GM04503 (cell line): Measurements from ENCODE around the gene FAM83E.

ENCODE experiments used
- DNase-seq: peaks from one replicate; pipeline ENCODE4 v3.0.0-alpha.2; 2012; ENCODE audit warnings: low read depth

FAM83E gene

DNA sequence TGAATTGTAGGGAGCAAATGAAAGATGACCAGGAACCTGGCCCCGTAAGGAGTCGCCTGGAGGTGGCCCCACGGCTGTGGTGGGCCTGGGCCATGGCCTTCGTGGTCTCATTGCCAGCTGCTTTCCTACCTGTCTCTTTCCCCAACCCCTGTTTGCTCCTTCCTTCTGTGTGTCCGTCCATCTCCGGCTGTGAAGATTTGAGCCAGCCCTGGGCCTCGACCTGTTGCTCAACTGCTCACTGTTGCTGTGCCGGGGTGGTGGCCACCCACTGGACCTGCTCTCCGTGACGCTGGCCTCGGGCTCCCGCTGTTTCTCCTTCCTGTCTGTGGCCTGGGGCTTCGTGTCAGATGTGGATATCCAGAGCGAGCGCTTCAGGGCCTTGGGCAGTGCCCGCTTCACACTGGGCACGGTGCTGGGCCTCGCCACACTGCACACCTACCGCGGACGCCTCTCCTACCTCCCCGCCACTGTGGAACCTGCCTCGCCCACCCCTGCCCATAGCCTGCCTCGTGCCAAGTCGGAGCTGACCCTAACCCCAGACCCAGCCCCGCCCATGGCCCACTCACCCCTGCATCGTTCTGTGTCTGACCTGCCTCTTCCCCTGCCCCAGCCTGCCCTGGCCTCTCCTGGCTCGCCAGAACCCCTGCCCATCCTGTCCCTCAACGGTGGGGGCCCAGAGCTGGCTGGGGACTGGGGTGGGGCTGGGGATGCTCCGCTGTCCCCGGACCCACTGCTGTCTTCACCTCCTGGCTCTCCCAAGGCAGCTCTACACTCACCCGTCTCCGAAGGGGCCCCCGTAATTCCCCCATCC lies 13.8 kb upstream of the FAM83E start:
- DNase-seq, result no peak

DNA sequence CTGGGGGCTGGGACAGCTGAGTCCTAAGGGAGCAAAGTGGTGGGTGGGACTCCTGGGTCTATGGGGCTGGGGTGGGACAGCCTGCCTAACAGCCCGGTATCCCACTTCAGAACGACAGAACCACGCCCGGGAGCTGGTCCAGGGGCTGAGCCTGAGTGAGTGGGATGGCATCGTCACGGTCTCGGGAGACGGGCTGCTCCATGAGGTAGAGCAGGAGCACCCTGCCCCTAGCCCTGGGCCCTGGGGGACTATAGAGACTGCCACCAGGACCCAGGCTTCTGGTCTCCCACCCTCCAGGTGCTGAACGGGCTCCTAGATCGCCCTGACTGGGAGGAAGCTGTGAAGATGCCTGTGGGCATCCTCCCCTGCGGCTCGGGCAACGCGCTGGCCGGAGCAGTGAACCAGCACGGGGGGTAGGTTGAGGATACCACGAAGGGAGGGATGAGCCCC lies 13.0 kb upstream of the FAM83E start:
- no peak for DNase-seq

DNA sequence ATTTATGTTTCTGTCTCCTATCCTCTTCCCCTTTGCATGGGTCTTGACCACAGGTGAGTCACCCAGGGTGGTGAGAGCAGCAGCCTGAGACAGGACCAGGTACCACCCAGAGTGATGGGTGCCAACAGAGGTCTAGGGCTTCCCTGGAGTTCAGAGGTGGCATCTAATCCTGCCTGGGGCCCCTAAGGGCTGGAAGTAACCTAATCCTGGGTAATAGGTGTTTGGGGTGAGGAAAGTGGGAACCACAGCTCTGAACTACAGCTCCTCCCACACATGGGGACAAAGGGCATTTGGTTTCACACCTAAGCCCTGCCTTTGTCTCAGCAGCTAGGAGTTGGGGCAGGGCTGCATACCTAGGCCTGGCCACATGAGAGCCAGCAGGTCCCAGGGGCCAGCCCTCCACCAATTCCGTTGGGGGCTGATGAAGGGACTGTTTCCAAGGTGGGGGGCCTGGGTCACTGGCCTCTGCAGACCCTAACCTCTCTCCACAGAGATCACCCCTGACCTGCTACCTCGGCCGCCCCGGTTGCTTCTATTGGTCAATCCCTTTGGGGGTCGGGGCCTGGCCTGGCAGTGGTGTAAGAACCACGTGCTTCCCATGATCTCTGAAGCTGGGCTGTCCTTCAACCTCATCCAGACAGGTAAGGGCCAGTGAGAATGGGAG lies 12.5 kb upstream of the FAM83E start:
- DNase-seq, result no peak

DNA sequence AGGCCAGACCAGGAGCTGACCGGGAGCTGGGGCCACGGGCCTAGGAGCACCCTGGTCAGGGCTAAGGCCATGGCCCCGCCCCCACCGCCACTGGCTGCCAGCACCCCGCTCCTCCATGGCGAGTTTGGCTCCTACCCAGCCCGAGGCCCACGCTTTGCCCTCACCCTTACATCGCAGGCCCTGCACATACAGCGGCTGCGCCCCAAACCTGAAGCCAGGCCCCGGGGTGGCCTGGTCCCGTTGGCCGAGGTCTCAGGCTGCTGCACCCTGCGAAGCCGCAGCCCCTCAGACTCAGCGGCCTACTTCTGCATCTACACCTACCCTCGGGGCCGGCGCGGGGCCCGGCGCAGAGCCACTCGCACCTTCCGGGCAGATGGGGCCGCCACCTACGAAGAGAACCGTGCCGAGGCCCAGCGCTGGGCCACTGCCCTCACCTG lies 11.0 kb upstream of the FAM83E start:
- no peak for DNase-seq

DNA sequence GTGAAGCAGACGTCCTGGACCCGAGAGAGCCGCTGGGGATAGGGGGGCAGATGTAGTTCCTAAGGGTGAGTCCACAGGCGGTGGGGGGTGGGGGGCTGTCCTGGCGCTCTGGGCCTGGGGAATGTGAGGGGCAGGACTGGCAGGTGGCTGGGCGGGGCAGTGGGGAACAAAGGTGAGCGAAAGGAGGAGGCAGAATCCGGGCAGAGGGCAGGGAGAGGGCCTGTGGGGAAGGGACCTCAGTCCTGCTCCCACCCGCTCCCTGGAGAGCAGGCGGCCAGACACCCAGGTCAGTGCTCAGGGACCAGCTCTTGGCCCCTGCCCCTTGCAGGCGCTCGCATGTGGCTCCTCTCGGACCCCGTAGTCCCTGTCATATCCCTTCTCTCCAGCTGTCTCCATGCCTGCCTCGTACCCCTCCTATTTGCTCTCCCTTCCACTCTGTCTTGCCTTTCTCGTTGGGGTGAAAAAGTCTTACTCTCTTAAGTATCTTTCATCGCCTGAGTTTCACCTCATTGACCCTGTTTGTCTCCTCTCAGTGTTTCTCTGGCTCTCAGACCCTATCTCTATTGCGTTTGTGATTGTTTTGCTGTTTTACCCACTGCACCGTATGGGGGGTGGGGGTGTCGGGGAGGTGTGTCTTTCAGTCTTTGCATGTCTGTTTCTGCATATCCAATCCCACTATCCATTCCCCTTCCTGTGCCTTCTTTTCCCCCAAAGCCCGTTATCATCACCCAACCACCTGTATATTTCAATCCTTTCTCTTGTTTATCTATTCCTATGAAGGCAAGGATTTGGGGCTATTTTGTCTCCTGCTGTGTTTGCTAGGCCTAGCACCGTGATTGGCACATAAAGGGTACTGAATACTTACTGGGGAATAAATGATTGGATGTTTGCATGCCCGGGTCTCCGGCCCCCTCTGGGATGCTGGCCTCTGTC lies 10.2 kb upstream of the FAM83E start:
- DNase-seq, result no peak

DNA sequence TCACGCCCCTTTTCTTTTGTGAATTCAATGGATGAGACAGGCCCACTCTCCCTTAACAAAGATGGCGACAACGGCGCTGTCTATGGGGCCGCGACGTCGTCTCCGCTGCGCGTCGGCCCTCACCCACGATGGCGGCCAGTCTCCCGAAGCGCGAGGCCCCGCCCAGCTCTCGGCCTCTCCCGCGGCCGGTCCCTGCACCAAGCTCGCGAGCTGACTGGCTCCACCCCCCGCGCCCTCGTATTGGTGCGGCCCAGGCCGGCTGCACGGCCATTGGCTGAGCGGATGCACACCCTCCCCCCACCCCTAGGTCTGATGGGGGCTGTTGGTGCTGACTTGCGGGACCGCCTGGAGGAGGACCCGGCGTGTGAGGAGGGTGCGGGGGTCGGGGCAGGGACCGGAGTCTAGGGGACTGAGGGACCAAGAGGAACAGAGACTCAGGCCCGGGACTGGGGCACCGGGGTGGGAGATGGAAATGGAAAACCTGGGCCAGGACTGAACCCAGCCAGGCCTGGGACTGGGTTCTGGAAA lies 9.3 kb upstream of the FAM83E start:
- peak; percentile 80 for DNase-seq

DNA sequence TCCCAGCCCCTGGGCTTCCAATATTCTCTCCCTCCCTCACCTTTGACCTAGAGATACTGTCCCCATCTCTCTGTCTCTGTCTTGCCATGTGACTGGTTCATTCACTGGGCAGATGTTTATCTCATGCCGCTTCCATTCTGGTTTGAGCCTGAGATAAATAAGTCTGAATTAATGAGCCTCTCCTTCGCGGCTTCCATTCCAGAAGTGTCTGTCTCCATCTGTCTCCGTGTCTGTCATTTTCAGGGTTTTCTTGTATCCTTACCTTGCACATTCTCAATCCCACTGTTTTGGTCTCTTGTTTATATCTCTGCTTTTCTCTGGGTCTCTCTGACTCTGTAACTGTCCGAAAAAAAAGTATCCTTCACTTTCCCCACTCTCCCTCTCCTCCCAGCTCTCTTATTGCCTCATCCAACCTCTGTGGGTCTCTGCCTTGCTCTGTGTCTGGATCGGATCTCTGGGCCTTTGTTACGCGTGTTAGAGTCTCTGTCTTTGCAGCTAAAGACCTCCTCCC lies 8.7 kb upstream of the FAM83E start:
- DNase-seq, result no peak

DNA sequence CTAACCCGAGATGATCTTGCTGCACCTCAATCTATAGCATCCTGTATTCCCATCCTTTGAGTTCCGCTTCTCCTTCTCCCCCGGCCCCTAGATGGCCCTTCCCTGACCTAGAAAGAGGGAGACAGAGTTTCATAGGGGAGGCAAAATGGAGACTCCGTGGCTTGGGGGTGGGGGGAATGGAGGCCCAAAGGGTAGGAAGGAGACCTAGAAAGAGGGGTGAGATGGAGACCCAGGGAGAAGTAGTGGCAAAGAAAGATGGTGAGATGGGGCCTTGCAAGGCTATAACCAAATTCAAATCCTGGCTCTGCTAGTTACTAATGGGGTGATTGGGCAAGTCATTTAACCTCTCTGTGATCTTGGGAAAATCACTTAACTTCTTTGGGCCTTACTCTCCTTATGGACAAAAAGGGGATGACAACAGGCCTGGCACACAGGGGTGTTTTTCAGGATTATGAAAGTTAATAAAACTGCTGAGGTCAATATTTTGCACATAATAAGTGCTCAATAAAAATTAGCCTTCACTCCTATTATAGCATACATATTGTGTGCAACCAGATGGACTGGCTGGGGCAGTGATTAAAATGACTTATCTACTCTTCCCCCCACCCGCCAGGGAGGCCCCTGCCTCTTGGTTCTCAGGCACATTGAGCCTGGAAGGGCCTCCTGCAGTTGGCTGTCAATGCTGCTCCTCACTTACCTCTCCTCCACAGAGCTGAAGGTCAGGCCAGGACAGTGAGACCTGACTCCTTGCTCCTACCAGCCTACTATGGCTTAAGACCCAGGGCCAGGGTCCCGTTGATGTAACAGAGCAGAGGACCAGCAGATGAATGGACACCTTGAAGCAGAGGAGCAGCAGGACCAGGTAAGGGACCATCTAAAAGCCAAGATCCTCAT lies 5.1 kb upstream of the FAM83E start:
- DNase-seq, result no peak

DNA sequence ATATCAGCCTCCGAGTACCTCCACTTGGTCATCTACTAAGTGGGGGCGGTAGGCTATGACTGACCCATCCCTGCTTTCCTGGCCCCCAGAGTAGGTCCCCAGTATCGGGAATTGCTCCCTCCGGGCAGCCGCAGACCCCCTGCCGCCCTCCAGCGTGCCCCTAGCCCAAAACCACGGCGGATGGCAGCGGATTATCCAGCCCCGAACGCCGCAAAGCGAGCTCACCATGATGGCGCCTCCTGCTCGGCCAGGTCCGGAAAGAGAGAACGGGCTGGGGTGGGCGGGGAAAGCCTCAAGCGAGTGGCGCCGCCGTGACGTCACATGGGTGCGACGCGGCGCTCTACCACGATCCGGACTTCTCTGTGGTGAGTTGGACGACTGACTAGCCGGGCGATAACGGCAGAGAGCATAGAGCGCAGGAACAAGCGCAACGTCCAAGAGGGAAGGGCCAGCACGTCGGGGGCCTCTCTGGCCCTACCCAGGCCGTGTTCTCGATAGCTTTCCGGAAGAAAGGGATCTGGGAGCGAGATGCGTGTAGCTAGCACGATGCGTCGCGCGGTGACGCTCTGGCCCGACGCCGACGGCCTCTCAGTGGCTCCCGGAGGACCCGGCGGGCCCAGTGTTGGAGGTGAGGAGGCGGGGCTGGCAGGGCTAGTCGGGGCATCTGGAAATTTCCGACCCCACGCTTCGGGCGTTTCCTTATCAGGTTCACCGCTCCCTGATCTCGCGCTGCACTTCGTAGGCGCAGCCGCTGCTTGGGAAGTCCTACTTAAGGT lies 4.2 kb upstream of the FAM83E start, which contains the start of the genes RPL18 and SPHK2:
Gene RPL18, minus strand, starts transcription at position 263 of the 776 bp plus-strand sequence. Its CDS starts 35 bp downstream, at position 228.
Gene SPHK2, plus strand, starts transcription at position 591 of the 776 bp plus-strand sequence. CDS start 1,009 bp downstream, outside the sequence.
- DNase-seq, result peak; percentile 99

DNA sequence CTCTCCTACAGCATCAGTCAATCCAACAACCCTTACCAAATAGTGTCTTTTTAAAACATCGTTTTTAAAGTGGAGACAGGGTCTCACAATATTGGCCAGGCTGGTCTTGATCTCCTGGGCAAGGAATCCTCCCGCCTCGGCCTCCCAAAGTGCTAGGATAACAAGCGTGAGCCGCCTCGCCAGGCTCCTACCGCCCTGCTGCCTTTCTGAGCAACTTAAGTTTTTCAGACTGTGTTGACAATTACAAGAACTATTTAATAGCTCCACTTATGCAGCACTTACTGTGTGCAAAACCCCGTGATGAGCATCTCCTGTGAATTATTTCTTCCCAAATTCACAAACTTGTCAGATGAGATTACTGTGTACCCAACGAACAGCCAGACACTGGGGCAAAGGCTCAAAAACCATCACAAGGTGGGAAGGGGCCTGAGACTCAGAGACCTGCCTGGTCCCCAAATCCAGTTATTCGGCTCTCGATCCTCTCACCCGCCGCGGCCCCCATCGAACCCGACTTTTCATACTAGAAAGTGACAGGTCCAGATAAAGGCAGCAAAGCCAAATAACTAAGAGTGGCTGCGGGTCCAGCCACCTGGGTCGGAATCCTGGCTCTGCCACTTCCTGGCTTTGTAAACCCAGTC lies 3.5 kb upstream of the FAM83E start:
- DNase-seq, result no peak

DNA sequence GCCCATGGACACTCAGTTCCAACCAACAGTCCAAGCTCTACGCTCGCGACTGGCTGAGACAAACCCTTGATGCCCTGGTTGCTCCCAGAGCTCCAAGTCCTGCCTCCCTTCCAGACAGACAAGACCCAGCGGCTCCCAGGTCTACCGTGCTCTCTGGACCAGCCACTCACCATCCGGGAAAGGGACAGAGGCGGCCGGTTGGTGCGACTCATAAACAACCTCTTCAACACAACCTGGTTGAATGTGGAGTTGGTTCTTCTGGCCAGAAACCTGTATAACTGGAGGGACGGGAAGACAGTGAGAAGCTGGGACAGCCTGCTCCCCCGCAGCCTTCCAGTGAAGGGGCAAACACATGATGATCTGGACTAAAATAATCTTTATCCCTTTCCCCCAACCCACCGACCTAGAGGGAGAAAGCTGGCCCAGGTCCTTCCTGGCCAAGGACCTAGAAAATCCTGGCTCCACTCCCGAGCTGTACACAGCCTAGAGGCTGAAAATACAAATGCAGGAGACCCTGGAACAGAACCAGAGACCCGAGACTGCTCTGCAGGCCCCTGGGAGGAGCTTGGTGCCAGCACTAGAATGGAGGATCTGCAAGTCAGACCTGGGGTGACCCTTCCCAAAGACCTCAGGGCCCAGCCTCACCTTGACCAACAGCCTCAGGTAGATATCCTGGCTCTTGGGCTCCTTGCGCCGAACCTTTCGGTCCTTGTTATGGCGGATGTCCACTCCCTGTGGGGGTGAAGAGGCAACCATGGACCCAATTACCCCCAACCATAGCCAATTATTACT lies 2.5 kb upstream of the FAM83E start:
- DNase-seq, result no peak

DNA sequence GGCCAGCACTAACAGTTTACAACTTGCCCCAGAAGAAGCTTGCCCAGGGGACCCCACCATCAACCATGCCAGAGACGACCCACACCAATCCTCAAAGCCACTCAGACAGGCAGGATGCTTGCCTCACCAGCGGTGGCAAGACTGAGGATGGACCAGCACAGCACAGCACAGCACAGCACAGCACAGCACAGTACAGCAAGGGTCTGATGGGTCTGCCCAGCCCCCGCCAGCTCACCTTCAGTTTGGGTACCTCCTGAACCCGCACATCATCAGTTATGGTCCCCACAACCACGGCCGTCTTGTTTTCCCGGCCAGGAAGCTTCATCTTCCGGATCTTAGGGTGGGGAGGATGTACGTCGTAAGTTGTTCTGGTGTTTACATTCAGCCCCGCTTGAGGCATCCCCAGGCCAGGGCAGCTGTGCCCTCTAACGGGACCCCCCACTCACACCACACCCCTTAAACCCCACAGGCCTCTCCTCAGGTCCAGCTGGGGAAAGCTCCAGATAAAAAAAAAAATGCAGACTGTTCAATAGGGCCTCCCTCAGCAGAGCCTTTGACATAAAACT lies 1.7 kb upstream of the FAM83E start:
- DNase-seq, result no peak

DNA sequence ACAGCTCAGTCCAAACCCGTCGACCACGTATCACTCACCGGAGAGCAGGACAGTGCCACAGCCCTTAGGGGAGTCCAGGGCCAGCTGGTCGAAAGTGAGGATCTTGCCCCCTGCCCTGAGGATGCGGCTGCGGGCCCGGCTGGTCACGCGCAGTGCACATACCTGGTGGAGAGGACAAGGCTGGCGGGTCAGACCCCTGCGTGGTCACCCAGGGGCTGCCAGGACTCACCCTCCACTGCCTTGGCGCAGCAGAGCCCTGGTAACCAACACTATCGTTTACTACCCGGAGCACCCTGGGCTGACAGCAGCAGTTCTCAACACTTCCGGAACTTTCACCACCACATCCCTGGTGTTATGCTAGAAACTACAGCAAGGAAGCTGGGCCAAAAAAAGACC lies 1.2 kb upstream of the FAM83E start:
- no peak for DNase-seq

DNA sequence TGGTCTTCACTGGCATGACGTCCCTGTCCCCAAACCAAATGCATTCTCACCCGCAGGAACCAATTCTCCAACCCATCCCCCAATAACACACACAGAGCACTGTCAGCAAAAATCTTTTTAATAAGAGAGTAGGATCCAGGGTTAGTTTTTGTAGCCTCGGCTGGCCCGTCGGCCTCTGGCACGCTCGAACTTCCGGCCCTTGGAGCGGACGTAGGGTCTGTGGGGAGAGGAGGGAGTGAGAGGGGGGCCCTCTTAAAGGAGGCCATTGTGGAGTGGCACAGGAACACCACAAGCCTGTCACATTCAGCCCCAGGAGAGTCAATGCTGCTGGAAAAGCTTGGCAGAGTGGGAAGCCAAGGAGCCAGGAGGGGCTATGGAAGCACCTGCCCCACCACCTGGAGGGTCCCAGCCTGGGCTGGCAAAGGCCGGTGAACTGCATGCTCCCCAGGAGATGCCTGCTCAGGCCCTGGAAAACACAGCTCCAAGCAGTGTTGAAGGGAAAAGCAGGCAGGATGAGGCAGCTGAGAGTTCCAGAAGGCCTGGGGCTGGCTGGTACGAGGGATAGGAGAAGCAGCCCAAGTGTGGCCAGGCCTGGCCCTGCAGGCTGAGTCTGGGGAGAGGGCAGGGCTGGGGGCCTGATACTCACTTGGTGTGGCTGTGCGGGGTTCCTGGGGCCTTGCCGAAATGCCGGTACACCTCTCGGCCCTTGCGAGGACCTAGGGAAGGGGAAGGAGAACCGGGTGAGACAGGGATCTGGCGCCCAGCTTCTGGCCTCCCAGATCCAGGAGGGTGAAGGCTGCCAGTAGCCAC lies 560 bp upstream of the FAM83E start:
- DNase-seq, result no peak

DNA sequence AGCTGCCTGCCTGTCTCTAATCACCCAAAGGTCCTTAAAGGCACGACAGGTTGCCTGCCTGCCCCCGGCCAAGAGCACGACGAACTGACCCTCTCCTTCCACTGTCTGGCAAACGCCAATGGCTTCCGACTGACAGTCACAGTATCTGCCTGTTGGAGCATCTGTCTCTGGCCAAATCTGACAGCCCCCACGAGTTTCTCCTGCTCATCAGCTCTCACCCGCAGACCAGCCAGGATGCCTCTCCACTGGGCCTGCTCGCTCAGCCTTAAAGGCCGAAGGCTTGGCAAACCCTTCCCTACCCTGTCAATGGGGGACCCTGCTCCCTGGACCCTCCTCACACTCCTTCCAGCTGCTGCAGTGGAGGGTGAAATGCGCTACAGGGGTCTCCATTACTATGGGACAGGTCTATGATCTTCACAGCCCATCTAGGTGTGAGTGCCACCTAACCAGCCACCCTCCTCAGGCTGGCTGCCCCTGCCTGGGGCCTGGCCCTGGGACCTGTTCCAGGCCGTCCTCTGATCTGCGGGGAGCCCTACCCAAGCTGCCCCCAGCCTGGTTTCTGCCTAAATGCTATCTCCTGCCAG lies 932 bp downstream of the FAM83E start:
- DNase-seq, result no peak

DNA sequence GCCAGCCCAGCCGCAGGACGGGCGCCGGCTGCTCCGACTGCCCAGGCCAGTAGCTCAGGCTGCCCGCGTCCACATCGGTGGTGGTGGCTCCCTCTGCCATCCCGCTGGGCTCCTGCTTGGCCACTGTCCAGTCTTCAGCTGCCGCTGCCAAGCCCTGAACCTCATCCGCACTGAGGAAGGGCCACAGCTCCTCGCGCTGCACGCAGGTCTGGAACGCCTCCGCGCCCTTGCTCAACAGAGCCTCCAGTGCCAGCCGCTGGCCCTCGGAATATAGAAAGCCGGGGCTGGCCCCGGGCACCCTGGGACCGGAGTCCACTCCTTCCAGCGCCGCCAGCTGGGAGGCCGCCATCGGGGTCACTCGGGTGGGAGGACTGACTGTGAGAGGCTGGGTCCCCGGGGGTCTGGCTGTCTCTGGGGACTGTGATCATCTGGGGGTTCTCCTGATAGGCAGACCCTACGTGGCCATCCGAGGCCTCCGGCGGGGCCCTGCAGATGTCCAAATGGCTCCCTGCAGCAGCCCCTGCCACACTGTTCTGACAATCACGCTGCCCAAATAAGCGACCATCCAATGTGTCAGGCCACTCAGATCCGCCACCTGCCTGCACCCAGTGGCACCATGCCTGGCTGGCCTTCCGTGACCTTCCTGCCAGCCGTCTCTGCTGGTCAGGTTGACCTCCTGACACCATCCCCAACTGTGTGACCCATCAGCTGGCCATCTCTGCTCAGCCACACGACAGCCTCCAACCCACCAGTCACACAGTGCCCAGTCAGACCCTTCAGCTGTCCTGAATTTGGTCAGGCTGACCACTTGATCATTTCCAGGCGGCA lies 1.6 kb downstream of the FAM83E start:
- no peak for DNase-seq
